Measurements from ENCODE around the gene APPBP2. TPM values are rescaled to one million over a fixed set of nuclear protein-coding genes. Genes with fewer than 3 reads are reported as not detected.

The APPBP2 gene
- polyA plus RNA-seq, 1 donor (not counting 4 experiments of a cell fraction or from before 2014, with no cell fraction given): 21.1 TPM

GRCh38 chr17:60468371-60468770, 57.7 kb downstream of the APPBP2 start:
- Histone ChIP-seq H2AFZ (ENCODE audit: control insufficient read depth, low read length) (no peak overlapping the region), H3K79me2 (ENCODE audit: control insufficient read depth, insufficient read depth, low read length) (no peaks in the 10 kb centered on the region), H3K4me2 (ENCODE audit: control insufficient read depth, extremely low read depth, insufficient read depth, low read depth, low read length) (no peak overlapping the region), H3K4me3 (ENCODE audit: control insufficient read depth in 2 of 3, extremely low read depth in 1 of 3, insufficient read depth in 2 of 3, low read depth in 1 of 3, low read length in 3 of 3) (no peak overlapping the region), H3K27ac (ENCODE audit: control insufficient read depth, insufficient read depth, low read length) (no peak overlapping the region), H4K20me1 (ENCODE audit: control insufficient read depth, extremely low read depth, insufficient read depth, low read length) (no peaks in the 10 kb centered on the region), H3K9ac (ENCODE audit: control insufficient read depth, extremely low read depth, insufficient read depth, low read length) (no peak overlapping the region), H3K27me3 (ENCODE audit: control insufficient read depth, extremely low read depth, insufficient read depth, low read length) (no peaks in the 10 kb centered on the region), H3K36me3 (ENCODE audit: control insufficient read depth in 2 of 2, extremely low read depth in 1 of 2, insufficient read depth in 2 of 2, low read length in 2 of 2) (peaks cover 4 to 5% of the 10 kb centered on the region in 2 experiments), H3K4me1 (ENCODE audit: control insufficient read depth, extremely low read depth, insufficient read depth, low read length) (peaks cover 8% of the 10 kb centered on the region), H3K9me3 (ENCODE audit: control insufficient read depth, low read depth, low read length) (no peaks in the 10 kb centered on the region), H3K9me1 (ENCODE audit: control insufficient read depth, extremely low read depth, insufficient read depth, low read length) (no peaks in the 10 kb centered on the region)
- FAIRE-seq: no peak
- DNase-seq (ENCODE audit: low read depth, low spot score): no peak
- TF ChIP-seq EZH2 (IDR thresholded peaks at IDR 0.05; ENCODE audit: low read length): no peak
- no peak for TF ChIP-seq CTCF (optimal IDR thresholded peaks at IDR 0.05 in 1 of 3, IDR thresholded peaks at IDR 0.05 in 1 of 3, conservative IDR thresholded peaks at IDR 0.05 in 1 of 3; ENCODE audit: extremely low read depth in 1 of 3, insufficient read depth in 2 of 3, low read length in 3 of 3)
- dilution Hi-C loops (cut with MboI; ENCODE audit: extremely low pct_ligation_motif_present, low sequenced_read_pairs): no loop called here

GRCh38 chr17:60464343-60464742, 61.7 kb downstream of the APPBP2 start:
- no peaks in the 10 kb centered on the region for H3K27me3 ChIP-seq (ENCODE audit: control insufficient read depth, extremely low read depth, insufficient read depth, low read length)
- FAIRE-seq: no peak
- no peak for DNase-seq (ENCODE audit: low read depth, low spot score)
- no peaks in the 10 kb centered on the region for H4K20me1 ChIP-seq (ENCODE audit: control insufficient read depth, extremely low read depth, insufficient read depth, low read length)
- H2AFZ ChIP-seq (ENCODE audit: control insufficient read depth, low read length): no peak overlapping the region
- H3K9ac ChIP-seq (ENCODE audit: control insufficient read depth, extremely low read depth, insufficient read depth, low read length): no peak overlapping the region
- no peak overlapping the region for H3K4me3 ChIP-seq (ENCODE audit: control insufficient read depth in 2 of 3, extremely low read depth in 1 of 3, insufficient read depth in 2 of 3, low read depth in 1 of 3, low read length in 3 of 3)
- H3K4me2 ChIP-seq (ENCODE audit: control insufficient read depth, extremely low read depth, insufficient read depth, low read depth, low read length): no peak overlapping the region
- no peaks in the 10 kb centered on the region for H3K9me1 ChIP-seq (ENCODE audit: control insufficient read depth, extremely low read depth, insufficient read depth, low read length)
- no peaks in the 10 kb centered on the region for H3K4me1 ChIP-seq (ENCODE audit: control insufficient read depth, extremely low read depth, insufficient read depth, low read length)
- no peak overlapping the region for H3K27ac ChIP-seq (ENCODE audit: control insufficient read depth, insufficient read depth, low read length)
- peaks cover 5 to 6% of the 10 kb centered on the region in 2 experiments for H3K36me3 ChIP-seq (ENCODE audit: control insufficient read depth in 2 of 2, extremely low read depth in 1 of 2, insufficient read depth in 2 of 2, low read length in 2 of 2)
- H3K9me3 ChIP-seq (ENCODE audit: control insufficient read depth, low read depth, low read length): no peaks in the 10 kb centered on the region
- H3K79me2 ChIP-seq (ENCODE audit: control insufficient read depth, insufficient read depth, low read length): no peaks in the 10 kb centered on the region
- dilution Hi-C loops (cut with MboI; ENCODE audit: extremely low pct_ligation_motif_present, low sequenced_read_pairs): no loop called here
- TF ChIP-seq EZH2 (IDR thresholded peaks at IDR 0.05; ENCODE audit: low read length) (no peak), CTCF (optimal IDR thresholded peaks at IDR 0.05 in 1 of 3, IDR thresholded peaks at IDR 0.05 in 1 of 3, conservative IDR thresholded peaks at IDR 0.05 in 1 of 3; ENCODE audit: extremely low read depth in 1 of 3, insufficient read depth in 2 of 3, low read length in 3 of 3) (no peak)

Data from keratinocyte (primary cell).